Measurements from ENCODE around the gene NOTCH2.

Gene NOTCH2

DNA sequence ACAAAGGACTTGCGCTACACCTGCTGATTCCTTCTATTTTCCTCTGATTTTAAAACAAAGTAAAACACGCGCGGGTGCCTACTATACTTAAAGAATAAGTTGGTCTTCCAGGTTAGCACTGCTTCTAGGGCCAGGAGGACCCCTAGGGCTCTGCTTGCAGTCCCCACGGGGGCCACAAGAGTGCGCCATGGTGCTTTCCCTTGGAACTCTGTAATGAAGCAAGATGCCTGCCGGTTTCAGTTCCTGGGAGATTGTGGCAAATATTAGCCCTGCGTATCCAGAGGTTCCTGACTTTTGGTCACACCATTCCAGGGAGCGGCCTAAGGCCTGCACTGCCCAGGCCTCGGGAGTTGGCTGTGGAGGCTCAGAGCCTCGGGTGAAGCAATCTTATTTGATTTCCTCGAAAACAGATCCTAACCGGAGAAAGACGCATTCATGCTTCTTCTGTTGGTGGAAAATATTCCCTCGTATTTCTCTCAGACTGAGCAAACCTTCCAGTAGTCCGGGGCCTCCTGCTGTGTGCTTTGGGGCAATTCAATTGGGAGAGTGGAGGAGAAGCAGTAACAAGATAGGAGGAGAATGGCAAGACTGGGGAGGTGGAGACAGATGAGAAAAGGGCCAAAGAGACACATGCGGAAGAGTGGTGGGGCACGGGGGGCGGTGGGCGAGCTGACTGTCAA is 198.4 kb downstream of the NOTCH2 start:
- DNase-seq = peak; percentile 5

DNA sequence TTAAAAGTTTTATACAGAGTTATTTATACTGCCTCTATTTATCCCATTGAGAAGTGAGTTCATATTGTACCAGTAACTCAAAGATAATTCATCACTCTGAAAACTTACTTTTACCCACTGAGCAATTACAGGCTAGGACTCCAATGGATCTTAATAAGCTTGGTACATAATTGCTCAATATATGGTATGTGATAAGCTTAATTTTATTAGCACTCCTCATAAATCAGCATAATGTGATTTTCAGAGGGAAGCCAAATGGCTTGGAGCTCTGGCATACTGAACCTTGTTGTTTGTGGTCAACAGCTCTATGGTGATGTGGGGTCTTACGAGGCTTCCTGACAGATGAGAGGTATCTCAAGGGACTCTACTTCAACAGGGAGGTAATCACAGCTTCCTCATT is 199.5 kb downstream of the NOTCH2 start:
- DNase-seq = no peak

DNA sequence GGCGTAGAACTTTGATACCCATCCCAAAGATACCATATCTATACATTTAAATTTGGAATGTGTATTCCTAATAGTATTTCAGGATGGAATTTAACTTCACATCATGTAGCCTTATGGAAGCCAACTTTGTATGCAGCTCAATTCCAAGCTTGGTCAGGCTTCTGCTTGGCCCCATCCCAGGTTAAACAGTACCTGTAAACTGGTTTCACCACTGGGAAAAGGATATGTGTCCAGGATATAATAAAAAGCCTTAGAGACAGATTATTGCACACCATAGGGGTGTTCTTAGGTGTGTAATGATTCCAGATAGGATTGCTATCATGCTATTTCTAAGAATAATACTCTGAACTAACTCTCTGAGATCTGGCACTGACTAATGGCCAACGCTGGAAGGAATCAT is 201.3 kb downstream of the NOTCH2 start:
- DNase-seq = no peak

DNA sequence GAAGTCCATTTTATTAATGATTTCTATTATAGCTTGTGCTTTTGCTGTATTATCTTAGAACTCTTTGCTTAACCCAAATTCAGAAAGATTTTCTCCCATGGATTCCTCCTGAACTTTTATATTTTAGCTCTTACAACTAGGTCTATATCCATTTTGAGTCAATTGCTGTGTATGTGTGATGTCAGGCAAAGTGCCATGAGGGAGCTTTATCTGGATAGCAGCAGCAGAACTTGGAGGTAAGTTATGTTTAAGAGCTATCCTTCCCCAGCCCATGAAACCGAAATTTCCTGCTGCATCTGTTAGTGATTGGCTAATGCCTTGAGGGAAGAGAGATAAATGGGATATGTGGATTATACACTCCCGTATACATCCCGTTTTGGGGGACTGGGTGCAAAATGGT is 203.0 kb downstream of the NOTCH2 start:
- DNase-seq = no peak

DNA sequence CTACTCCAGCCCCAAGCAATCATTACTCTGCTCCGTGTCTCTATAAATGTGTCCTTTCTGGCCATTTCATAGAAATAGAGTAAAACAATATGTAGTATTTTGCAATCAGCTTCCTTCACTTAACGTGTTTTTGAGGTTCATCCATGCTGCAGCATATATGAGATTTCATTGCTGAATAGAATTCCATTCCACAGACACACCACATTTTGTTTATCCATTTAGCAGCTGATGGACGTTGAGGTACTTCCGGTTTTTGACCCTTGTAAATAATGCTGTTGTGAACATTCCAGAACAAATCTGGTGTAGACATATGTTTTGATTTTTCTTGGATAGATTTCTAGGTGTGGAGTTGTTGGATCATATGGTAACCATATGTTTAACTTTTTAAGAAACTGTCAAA is 203.8 kb downstream of the NOTCH2 start:
- no peak for DNase-seq

DNA sequence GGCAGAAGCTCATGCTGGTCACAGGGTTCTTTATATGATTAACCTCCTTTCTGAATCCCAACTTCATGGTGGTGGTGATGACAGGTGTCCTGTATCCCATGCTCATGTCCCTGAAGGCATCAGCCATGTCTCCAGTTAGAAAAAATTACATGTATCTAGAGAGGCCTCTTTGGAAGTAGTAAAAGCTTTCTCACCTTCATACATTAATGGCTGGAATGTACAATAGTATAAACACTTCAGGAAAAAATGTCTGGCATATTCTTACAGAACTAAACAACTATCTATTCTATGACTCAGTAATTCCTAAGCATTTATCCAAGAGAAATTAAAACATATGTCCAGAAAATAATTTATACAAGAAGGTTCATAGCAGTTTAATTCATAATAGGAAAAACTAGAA is 207.2 kb downstream of the NOTCH2 start:
- no peak for DNase-seq
